SK-N-SH (cell line): ENCODE results near the gene ZNF521.

ENCODE experiments used
- CTCF ChIP-seq: fragments of 200-600 bp; sonication (generic); IDR thresholded peaks from 2 replicates; pipeline ENCODE4 v1.6.1; 2017; ENCODE audit warnings: antibody characterized with exemption, mild to moderate bottlenecking, moderate library complexity
- GATA2 ChIP-seq: sonication (generic); formaldehyde crosslinking; IDR thresholded peaks from 2 replicates; pipeline ENCODE4 v1.5.0; 2020; ENCODE audit warnings: mild to moderate bottlenecking, missing genetic modification reagents
- MXI1 ChIP-seq: IDR thresholded peaks from 2 replicates; pipeline ENCODE4 v1.6.1; 2012; ENCODE audit warnings: mild to moderate bottlenecking, low read depth, low read length, improper control_type of control experiment
- POLR2AphosphoS5 ChIP-seq: IDR thresholded peaks from 2 replicates; pipeline ENCODE4 v1.6.1; 2012; ENCODE audit warnings: low read depth, low read length
- TAF1 ChIP-seq: IDR thresholded peaks from 2 replicates; pipeline ENCODE4 v1.6.1; 2012; ENCODE audit warnings: low read depth, mild to moderate bottlenecking, low read length, moderate library complexity, borderline replicate concordance
- ZBTB33 ChIP-seq: IDR thresholded peaks from 2 replicates; pipeline ENCODE4 v1.4.0; 2012; ENCODE audit warnings: low read depth, borderline replicate concordance

DNA sequence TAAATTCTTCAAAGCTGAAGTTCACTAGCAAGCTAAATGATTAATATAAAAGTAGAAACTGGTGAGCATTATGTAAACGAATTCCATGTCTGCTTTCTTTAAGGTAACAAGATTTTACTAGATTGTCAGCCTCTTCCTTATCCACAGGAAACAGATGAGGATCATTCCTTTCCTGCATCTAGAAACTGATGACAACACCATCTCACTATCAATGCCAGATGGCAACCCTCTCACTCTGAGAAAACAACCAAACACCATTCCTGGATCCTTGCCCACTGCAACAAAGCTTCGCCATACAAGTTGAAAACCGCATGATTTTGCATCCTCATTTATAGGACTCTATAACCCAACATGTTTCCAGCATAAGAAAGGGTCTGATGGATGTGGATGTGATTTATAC lies 122.9 kb downstream of the ZNF521 start:
- TF ChIP-seq CTCF (no peak), TAF1 (no peak), ZBTB33 (no peak), POLR2AphosphoS5 (0 out of 2 replicates have a peak, but pooled peaks have one; percentile 41), GATA2 (no peak), MXI1 (no peak)
